Esophagus muscularis mucosa (tissue), 4 donors: ENCODE data around the gene TENM4. TPM values are rescaled to one million over a fixed set of nuclear protein-coding genes. Genes with fewer than 3 reads are reported as not detected.

ENCODE experiments used
- DNase-seq: peaks from one replicate; pipeline ENCODE4 v3.0.0-alpha.2; 2017; ENCODE audit errors: extremely low spot score
- H3K27ac ChIP-seq, 4 donors: fragments of 200-600 bp; sonication (generic); replicated peaks in 1 of 4; 1 replicate in 3 of 4; 2 replicates in 1 of 4; pipeline ENCODE4 v1.5.1; 2016 to 2019; ENCODE audit warnings: mild to moderate bottlenecking in 1 of 4
- H3K27me3 ChIP-seq, 4 donors: fragments of 200-600 bp; sonication (generic); one replicate each; pipeline versions ENCODE4 v1.5.1 to v1.6.0; 2016 to 2019
- H3K36me3 ChIP-seq, 4 donors: fragments of 200-600 bp; sonication (generic); one replicate each; pipeline ENCODE4 v1.5.1; 2016 to 2019
- H3K4me1 ChIP-seq, 4 donors: fragments of 200-600 bp; sonication (generic); one replicate each; pipeline ENCODE4 v1.5.1; 2016 to 2019
- H3K4me3 ChIP-seq, 4 donors: fragments of 200-600 bp; sonication (generic); 1 replicate in 2 of 4; 2 replicates in 2 of 4; pipeline ENCODE4 v1.5.1; 2016 to 2019; ENCODE audit warnings: mild to moderate bottlenecking in 4 of 4, moderate library complexity in 1 of 4
- H3K9me3 ChIP-seq, 4 donors: fragments of 200-600 bp; sonication (generic); 1 replicate in 3 of 4; 2 replicates in 1 of 4; pipeline ENCODE4 v1.5.1; 2016 to 2019
- EP300 ChIP-seq: sonication (generic); formaldehyde crosslinking; IDR thresholded peaks from one replicate; pipeline ENCODE4 v1.6.1; 2017; ENCODE audit warnings: antibody characterized with exemption
- POLR2A ChIP-seq: fragments of 450-650 bp; IDR thresholded peaks from one replicate; pipeline ENCODE4 v1.6.1; 2017; ENCODE audit warnings: antibody characterized with exemption, moderate library complexity, mild to moderate bottlenecking, low read depth
- POLR2AphosphoS5 ChIP-seq, 2 donors: sonication (generic); formaldehyde crosslinking; IDR thresholded peaks; one replicate each; pipeline ENCODE4 v1.6.1; 2017; ENCODE audit warnings: antibody characterized with exemption in 2 of 2
- WGBS: methylation state at CpG from one replicate; pipeline ENCODE4 v1.1.5; 2018; 5-methylcytosine and 5-hydroxymethylcytosine counted together
- intact Hi-C: fragments of 100-400 bp; cut with DNase I; formaldehyde crosslinking; loops from one replicate; pipeline ENCODE4 v1.15.1; 2023
- total RNA-seq, 4 donors: library from RNA; depleted of rRNA; stranded (reverse); fragments of >200 nt; gene quantifications; one replicate each; pipeline versions ENCODE4 v1.1.0 to v1.2.1, GENCODE V29; 2016
- TF ChIP-seq, protein P1 (sequence below), 3 experiments: fragments of 200-600 bp in 2 of 3; fragments of 450-650 bp in 1 of 3; sonication (generic) in 2 of 3; IDR thresholded peaks; one replicate each; pipeline ENCODE4 v1.5.1; 2017 to 2019; ENCODE audit warnings: antibody characterized with exemption in 3 of 3, mild to moderate bottlenecking in 2 of 3, moderate library complexity in 1 of 3

TENM4 gene
- total RNA-seq, 4 donors from 2014 or later = 4.1 to 9.6 (median 8.0) TPM

GRCh38 chr11:78770931-78771330 is 669.9 kb downstream of the TENM4 start:
- Histone ChIP-seq H3K27ac (no peak overlapping the region), H3K4me3 (no peak overlapping the region), H3K4me1 (no peaks in the 10 kb centered on the region), H3K36me3 (no peaks in the 10 kb centered on the region), H3K9me3 (no peaks in the 10 kb centered on the region), H3K27me3 (no peaks in the 10 kb centered on the region)
- WGBS = 96% methylated on average over 6 of the region's 6 CpGs
- TF ChIP-seq, protein P1, sequence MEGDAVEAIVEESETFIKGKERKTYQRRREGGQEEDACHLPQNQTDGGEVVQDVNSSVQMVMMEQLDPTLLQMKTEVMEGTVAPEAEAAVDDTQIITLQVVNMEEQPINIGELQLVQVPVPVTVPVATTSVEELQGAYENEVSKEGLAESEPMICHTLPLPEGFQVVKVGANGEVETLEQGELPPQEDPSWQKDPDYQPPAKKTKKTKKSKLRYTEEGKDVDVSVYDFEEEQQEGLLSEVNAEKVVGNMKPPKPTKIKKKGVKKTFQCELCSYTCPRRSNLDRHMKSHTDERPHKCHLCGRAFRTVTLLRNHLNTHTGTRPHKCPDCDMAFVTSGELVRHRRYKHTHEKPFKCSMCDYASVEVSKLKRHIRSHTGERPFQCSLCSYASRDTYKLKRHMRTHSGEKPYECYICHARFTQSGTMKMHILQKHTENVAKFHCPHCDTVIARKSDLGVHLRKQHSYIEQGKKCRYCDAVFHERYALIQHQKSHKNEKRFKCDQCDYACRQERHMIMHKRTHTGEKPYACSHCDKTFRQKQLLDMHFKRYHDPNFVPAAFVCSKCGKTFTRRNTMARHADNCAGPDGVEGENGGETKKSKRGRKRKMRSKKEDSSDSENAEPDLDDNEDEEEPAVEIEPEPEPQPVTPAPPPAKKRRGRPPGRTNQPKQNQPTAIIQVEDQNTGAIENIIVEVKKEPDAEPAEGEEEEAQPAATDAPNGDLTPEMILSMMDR (IDR thresholded peaks at IDR 0.05) = no peak
- no peak for TF ChIP-seq POLR2AphosphoS5 (IDR thresholded peaks at IDR 0.05)
- TF ChIP-seq POLR2A = no peak
- TF ChIP-seq EP300 = no peak
- intact Hi-C loops = no loop called here
- DNase-seq = no peak

DNA sequence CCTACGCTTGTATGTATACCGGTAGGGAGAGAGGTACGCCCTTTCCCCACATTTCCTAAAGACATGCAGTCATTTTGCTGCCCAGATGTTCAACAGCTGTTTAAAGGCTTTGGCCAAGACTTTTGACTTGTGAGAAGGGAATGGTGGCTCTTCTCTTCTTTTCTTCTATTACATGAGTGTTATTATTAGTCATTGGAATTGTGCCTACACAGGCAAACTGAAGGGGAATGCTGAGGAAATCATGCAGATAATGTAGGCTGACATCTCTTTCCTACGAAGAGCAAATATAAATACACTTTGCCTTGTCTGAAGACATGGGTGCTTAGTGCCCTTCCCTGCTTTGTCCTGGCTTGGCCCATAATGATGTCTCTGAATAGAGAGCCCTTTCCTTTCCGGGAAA is 671.9 kb downstream of the TENM4 start:
- TF ChIP-seq POLR2A (no peak), POLR2AphosphoS5 (IDR thresholded peaks at IDR 0.05) (no peak)
- H3K9me3 ChIP-seq = no peaks in the 10 kb centered on the region
- DNase-seq = no peak
- H3K27me3 ChIP-seq = no peaks in the 10 kb centered on the region
- intact Hi-C loops = no loop called here
- no peak overlapping the region for H3K27ac ChIP-seq
- H3K36me3 ChIP-seq = no peaks in the 10 kb centered on the region
- H3K4me1 ChIP-seq = no peaks in the 10 kb centered on the region
- 87% methylated on average over 5 of the region's 5 CpGs for WGBS
- H3K4me3 ChIP-seq = no peak overlapping the region

- intact Hi-C loops = no loop called here
- no peaks in the 10 kb centered on the region for H3K4me1 ChIP-seq
- no peaks in the 10 kb centered on the region for H3K36me3 ChIP-seq
- 84% methylated on average over 3 of the region's 3 CpGs for WGBS
- no peaks in the 10 kb centered on the region for H3K27me3 ChIP-seq
- no peaks in the 10 kb centered on the region for H3K9me3 ChIP-seq
- H3K27ac ChIP-seq = no peak overlapping the region
- no peak overlapping the region for H3K4me3 ChIP-seq
- no peak for TF ChIP-seq POLR2A
- TF ChIP-seq, protein P1 (IDR thresholded peaks at IDR 0.05) = no peak
- no peak for TF ChIP-seq POLR2AphosphoS5 (IDR thresholded peaks at IDR 0.05)
- TF ChIP-seq EP300 = no peak
- DNase-seq = no peak
Measured at GRCh38 chr11:78768345-78768744, 672.5 kb downstream of the TENM4 start.

- WGBS = 95% methylated on average over 8 of the region's 8 CpGs
- no peaks in the 10 kb centered on the region for H3K27me3 ChIP-seq
- no peak overlapping the region for H3K27ac ChIP-seq
- intact Hi-C loops = no loop called here
- no peaks in the 10 kb centered on the region for H3K4me1 ChIP-seq
- DNase-seq = no peak
- no peaks in the 10 kb centered on the region for H3K9me3 ChIP-seq
- TF ChIP-seq, protein P1 (IDR thresholded peaks at IDR 0.05) = no peak
- TF ChIP-seq POLR2A = no peak
- no peaks in the 10 kb centered on the region for H3K36me3 ChIP-seq
- H3K4me3 ChIP-seq = no peak overlapping the region
Measured at GRCh38 chr11:78767027-78767932, 673.5 kb downstream of the TENM4 start.

- Histone ChIP-seq H3K36me3 (no peaks in the 10 kb centered on the region), H3K9me3 (no peaks in the 10 kb centered on the region), H3K27ac (no peak overlapping the region), H3K27me3 (no peaks in the 10 kb centered on the region), H3K4me3 (no peak overlapping the region), H3K4me1 (peaks cover 0 to 2% (median 0%) of the 10 kb centered on the region in 4 donors)
- intact Hi-C loops = no loop called here
- DNase-seq = no peak
- whole genome bisulfite sequencing = 85% methylated on average over 4 of the region's 4 CpGs
- TF ChIP-seq, protein P1 (IDR thresholded peaks at IDR 0.05) = no peak
- TF ChIP-seq EP300 = no peak
- no peak for TF ChIP-seq POLR2A
- TF ChIP-seq POLR2AphosphoS5 (IDR thresholded peaks at IDR 0.05) = no peak
Measured at GRCh38 chr11:78764946-78765345, 675.9 kb downstream of the TENM4 start.
